NCI-H2029 (cell line): ENCODE measurements around the gene C6orf89.
A peak's percentile ranks its signal among the peaks of the same experiment; 100 is the strongest.

ENCODE experiments used
- DNase-seq: peaks from one replicate; lab custom pipeline; 2025; lab: John Stamatoyannopoulos, UW

Gene C6orf89

GRCh38 chr6:36852481-36853147 is 33.1 kb upstream of the C6orf89 start:
- DNase-seq, result no peak

- DNase-seq, result no peak
Observed at GRCh38 chr6:36853325-36853724, 32.4 kb upstream of the C6orf89 start.

GRCh38 chr6:36855750-36856149 is 30.0 kb upstream of the C6orf89 start:
- DNase-seq, result no peak

- DNase-seq, result peak; percentile 53
Observed at GRCh38 chr6:36856277-36856676, 29.5 kb upstream of the C6orf89 start.

GRCh38 chr6:36857325-36857724 is 28.4 kb upstream of the C6orf89 start:
- DNase-seq, result no peak

GRCh38 chr6:36858407-36858981 is 27.3 kb upstream of the C6orf89 start:
- no peak for DNase-seq

GRCh38 chr6:36860126-36860525 is 25.6 kb upstream of the C6orf89 start:
- DNase-seq, result no peak

- no peak for DNase-seq
Observed at GRCh38 chr6:36862164-36862847, 23.4 kb upstream of the C6orf89 start.

- DNase-seq, result no peak
Observed at GRCh38 chr6:36862848-36863382, 22.8 kb upstream of the C6orf89 start.

GRCh38 chr6:36863670-36864540 is 21.8 kb upstream of the C6orf89 start:
- DNase-seq, result no peak

GRCh38 chr6:36865835-36866234 is 19.9 kb upstream of the C6orf89 start:
- DNase-seq, result no peak

- no peak for DNase-seq
Observed at GRCh38 chr6:36867471-36868224, 18.1 kb upstream of the C6orf89 start.

GRCh38 chr6:36871686-36872085 is 14.1 kb upstream of the C6orf89 start:
- DNase-seq, result no peak

- no peak for DNase-seq
Observed at GRCh38 chr6:36873115-36873514, 12.6 kb upstream of the C6orf89 start.

- DNase-seq, result no peak
Observed at GRCh38 chr6:36873612-36874442, 11.9 kb upstream of the C6orf89 start.

GRCh38 chr6:36874443-36875249 is 11.1 kb upstream of the C6orf89 start, which contains the start of gene PPIL1:
TSS of gene PPIL1 (minus strand) at chr6:36874803. CDS start at chr6:36874772, 31 bp downstream.
- peak; percentile 94 for DNase-seq

- no peak for DNase-seq
Observed at GRCh38 chr6:36875250-36875633, 10.5 kb upstream of the C6orf89 start.

GRCh38 chr6:36884610-36885009 is 1.1 kb upstream of the C6orf89 start:
- no peak for DNase-seq

- no peak for DNase-seq
Observed at GRCh38 chr6:36886950-36887618, 1.3 kb downstream of the C6orf89 start.
